Measurements from ENCODE around the gene CNTN4. TPM values are rescaled to one million over a fixed set of nuclear protein-coding genes. Genes with fewer than 3 reads are reported as not detected.
"Not testable (repeated sequence)": the region's sequence is repeated elsewhere in the genome, so short reads cannot be mapped to it uniquely, and the experiment has no call there.

CNTN4 gene
- total and polyA plus RNA-seq, 2 of the 8 experiments (the other 6 are each of a cell fraction or from before 2014, with no cell fraction given), result 0.41 to 2.2 TPM

DNA sequence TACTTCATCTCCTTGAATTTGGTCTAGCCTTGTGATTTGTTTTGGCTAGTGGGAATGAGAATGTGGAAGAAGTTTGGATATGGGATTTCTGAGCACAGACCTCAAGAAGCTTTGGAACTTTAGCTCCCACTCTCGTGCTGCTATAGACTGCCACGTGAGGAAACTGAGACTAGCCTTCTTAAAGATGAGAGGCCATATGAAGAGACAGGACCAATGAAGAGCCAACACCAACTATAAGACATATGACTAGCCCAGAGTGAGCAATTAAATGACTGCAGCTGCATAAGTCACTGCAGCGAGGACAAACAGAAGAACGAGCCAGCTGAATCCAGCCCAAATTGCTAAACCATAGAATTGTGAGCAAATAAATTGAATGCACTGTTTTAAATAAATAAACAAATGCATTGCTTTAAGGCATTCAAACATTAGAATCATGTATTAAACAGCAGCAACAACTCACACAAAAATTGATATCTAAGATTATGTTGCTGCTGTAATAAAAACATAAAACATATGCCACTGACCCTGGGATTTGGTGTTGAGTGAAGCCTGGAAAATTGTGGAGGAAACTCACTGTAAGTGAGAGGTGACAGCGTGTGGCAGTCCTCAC, 15.7 kb upstream of the CNTN4 start (continued):
- TF ChIP-seq SP1 (IDR thresholded peaks at IDR 0.05; ENCODE audit: low read depth, low read length) (no peak), BRCA1 (IDR thresholded peaks at IDR 0.05; ENCODE audit: low read depth, low read length) (no peak), EZH2 (IDR thresholded peaks at IDR 0.05; ENCODE audit: low read depth, low read length, severe bottlenecking) (no peak)

DNA sequence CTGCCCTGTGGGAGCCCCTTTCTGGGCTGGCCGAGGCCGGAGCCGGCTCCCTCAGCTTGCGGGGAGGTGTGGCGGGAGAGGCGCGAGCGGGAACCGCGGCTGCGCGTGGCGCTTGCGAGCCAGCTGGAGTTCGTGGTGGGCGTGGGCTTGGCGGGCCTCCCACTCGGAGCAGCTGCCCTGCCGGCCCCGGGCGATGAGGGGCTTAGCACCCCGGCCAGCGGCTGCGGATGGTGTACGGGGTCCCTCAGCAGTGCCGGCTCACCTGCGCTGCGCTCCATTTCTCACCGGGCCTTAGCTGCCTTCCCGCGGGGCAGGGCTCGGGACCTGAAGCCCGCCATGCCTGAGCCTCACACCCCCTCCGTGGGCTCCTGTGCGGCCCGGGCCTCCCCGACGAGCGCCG, 15.1 kb upstream of the CNTN4 start:
- H4K20me1 ChIP-seq (replicated peaks in 1 of 2; ENCODE audit: control insufficient read depth in 1 of 2, insufficient read depth in 2 of 2, low read length in 2 of 2); H3K27me3 ChIP-seq (replicated peaks in 1 of 4; ENCODE audit: control insufficient read depth in 3 of 4, extremely low read depth in 1 of 4, insufficient read depth in 3 of 4, low read length in 3 of 4); H3K9ac ChIP-seq (replicated peaks in 1 of 4; ENCODE audit: extremely low read depth in 1 of 4, low read depth in 3 of 4, low read length in 3 of 4); H2BK20ac ChIP-seq (ENCODE audit: low read length); H3K9me3 ChIP-seq (ENCODE audit: insufficient read depth in 2 of 2, low read depth in 1 of 2, low read length in 1 of 2); H2AK5ac ChIP-seq (ENCODE audit: low read depth, low read length); H2BK5ac ChIP-seq (ENCODE audit: low read depth, low read length); H2AFZ ChIP-seq (ENCODE audit: low read length); H2BK120ac ChIP-seq (replicated peaks; ENCODE audit: low read depth, low read length); H3K4me3 ChIP-seq (ENCODE audit: extremely low read depth in 1 of 4, insufficient read depth in 2 of 4, low read depth in 3 of 4, low read length in 4 of 4); H3K4me2 ChIP-seq (ENCODE audit: insufficient read depth in 1 of 2, low read depth in 2 of 2, low read length in 2 of 2); H3K79me2 ChIP-seq (ENCODE audit: control insufficient read depth in 1 of 2, insufficient read depth in 2 of 2, low read length in 2 of 2); H3K4ac ChIP-seq (replicated peaks; ENCODE audit: insufficient read length, low read depth, low read length); H4K8ac ChIP-seq (ENCODE audit: extremely low read depth, insufficient read depth, low read length); H3K79me1 ChIP-seq (ENCODE audit: low read depth, low read length); H4K91ac ChIP-seq (replicated peaks; ENCODE audit: insufficient read length, low read length); H3K18ac ChIP-seq (ENCODE audit: extremely low read depth, low read length); H3K14ac ChIP-seq (ENCODE audit: insufficient read length); H2BK15ac ChIP-seq (ENCODE audit: low read length); DNase-seq (ENCODE audit: low read depth in 1 of 2, low spot score in 2 of 2); H3K23ac ChIP-seq (ENCODE audit: insufficient read length); H4K5ac ChIP-seq (ENCODE audit: insufficient read length, low read depth, low read length); H3K56ac ChIP-seq (replicated peaks; ENCODE audit: insufficient read length, low read depth, low read length); FAIRE-seq; H3K23me2 ChIP-seq (ENCODE audit: low read depth, low read length); H3K4me1 ChIP-seq (replicated peaks in 1 of 4; ENCODE audit: control insufficient read depth in 3 of 4, insufficient read depth in 4 of 4, low read length in 3 of 4); H2BK12ac ChIP-seq (ENCODE audit: low read depth, low read length); H3K27ac ChIP-seq (ENCODE audit: low read depth, low read length); CTCF ChIA-PET (ENCODE audit: partially characterized antibody); H3K36me3 ChIP-seq (ENCODE audit: control insufficient read depth in 2 of 4, insufficient read depth in 4 of 4, low read length in 3 of 4): not testable (repeated sequence)
- POLR2A ChIA-PET (ENCODE audit: partially characterized antibody), result interaction anchor here (0.6 kb wide), 1 partner anchor 1067 kb away, joined by 4 read pairs; no protein-coding TSS in a partner anchor
- 97% methylated on average over 30 of the region's 40 CpGs; no CpG with 5 or more reads in 1 of the 2 experiments for WGBS, 2 experiments (ENCODE audit: extremely low coverage in 1 of 2, insufficient coverage in 1 of 2, insufficient read length in 1 of 2, insufficient replicate concordance in 2 of 2, low coverage in 1 of 2, low lambda C conversion rate in 2 of 2, missing lambda C conversion rate in 1 of 2)
